Thoracic aorta (tissue), 2 donors: ENCODE data around the gene C2orf15. TPM values are rescaled to one million over a fixed set of nuclear protein-coding genes. Genes with fewer than 3 reads are reported as not detected.

ENCODE experiments used
- ATAC-seq: fragments of 150-250 bp; one replicate; pipeline ENCODE4 v1.8.0; 2017; ENCODE audit warnings: low read depth; ENCODE audit not compliant: insufficient number of reproducible peaks, low FRiP score
- DNase-seq: peaks from one replicate; pipeline ENCODE4 v3.0.0-alpha.2; 2020; ENCODE audit warnings: low spot score
- H3K27ac ChIP-seq, 2 donors: fragments of 200-600 bp; sonication (generic); 1 replicate in 1 of 2; 2 replicates in 1 of 2; pipeline ENCODE4 v1.5.1; 2016; ENCODE audit warnings: mild to moderate bottlenecking in 2 of 2, moderate library complexity in 2 of 2
- H3K27me3 ChIP-seq: fragments of 200-600 bp; sonication (generic); replicated peaks from 2 replicates; pipeline ENCODE4 v1.6.0; 2016; ENCODE audit warnings: mild to moderate bottlenecking; ENCODE audit not compliant: insufficient read depth
- H3K36me3 ChIP-seq: fragments of 200-600 bp; sonication (generic); one replicate; pipeline ENCODE4 v1.5.1; 2016
- H3K4me1 ChIP-seq, 2 donors: fragments of 200-600 bp; sonication (generic); 1 replicate in 1 of 2; 2 replicates in 1 of 2; pipeline versions ENCODE4 v1.5.1 to v1.6.0; 2016; ENCODE audit warnings: low read depth in 2 of 2, mild to moderate bottlenecking in 1 of 2; ENCODE audit not compliant: control insufficient read depth in 1 of 2
- H3K4me3 ChIP-seq: fragments of 200-600 bp; sonication (generic); 2 replicates; pipeline ENCODE4 v1.5.1; 2016; ENCODE audit warnings: mild to moderate bottlenecking
- H3K9me3 ChIP-seq: fragments of 200-600 bp; sonication (generic); 2 replicates; pipeline ENCODE4 v1.5.1; 2016
- total RNA-seq, 2 donors: library from RNA; depleted of rRNA; stranded (reverse); fragments of >200 nt; gene quantifications; one replicate each; pipeline versions ENCODE4 v1.1.0 to v1.2.3, GENCODE V29; 2016
- TF ChIP-seq, protein P1 (sequence below): fragments of 200-600 bp; sonication (generic); IDR thresholded peaks from one replicate; pipeline ENCODE4 v1.5.1; 2019; ENCODE audit warnings: antibody characterized with exemption

C2orf15 gene
- total RNA-seq, 2 donors from 2014 or later, result 4.9 TPM; not detected in 1

DNA sequence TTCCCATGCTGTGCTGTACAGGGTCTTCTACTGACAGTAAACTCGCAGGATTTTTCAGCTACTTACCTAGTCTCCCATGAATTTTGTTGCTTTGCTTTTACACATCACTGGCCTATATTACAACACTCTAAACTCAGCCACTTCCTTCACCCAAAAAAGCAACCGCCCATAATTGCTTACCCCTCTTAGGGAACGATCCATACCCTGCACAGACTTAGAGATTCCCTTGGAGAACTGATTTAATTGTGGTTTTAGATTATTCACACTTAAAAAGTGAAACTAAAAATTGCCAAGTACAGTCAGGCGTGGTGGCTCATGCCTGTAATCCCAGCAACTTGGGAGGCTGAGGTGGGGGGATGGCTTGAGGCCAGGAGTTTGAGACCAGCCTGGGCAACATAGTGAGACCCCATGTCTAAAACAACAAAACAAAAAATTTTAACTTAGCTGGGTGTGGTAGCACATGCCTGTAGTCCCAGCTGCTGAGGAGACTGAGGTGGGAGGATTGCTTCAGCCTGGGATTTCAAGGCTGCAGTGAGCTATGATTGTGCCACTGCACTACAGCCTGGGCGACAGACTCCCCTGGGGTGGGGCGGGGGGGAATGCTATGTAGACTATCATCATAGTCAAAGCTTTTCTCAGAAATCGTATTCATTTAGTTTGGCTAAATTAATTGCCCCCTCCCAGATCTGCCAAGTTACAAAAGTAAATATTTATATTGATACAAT, 58.7 kb downstream of the C2orf15 start:
- ATAC-seq (no peak), DNase-seq (no peak)
- H3K36me3 ChIP-seq, result peaks cover 30% of the 10 kb centered on the region
- no peak overlapping the region for H3K4me3 ChIP-seq
- no peaks in the 10 kb centered on the region for H3K9me3 ChIP-seq
- TF ChIP-seq, protein P1, sequence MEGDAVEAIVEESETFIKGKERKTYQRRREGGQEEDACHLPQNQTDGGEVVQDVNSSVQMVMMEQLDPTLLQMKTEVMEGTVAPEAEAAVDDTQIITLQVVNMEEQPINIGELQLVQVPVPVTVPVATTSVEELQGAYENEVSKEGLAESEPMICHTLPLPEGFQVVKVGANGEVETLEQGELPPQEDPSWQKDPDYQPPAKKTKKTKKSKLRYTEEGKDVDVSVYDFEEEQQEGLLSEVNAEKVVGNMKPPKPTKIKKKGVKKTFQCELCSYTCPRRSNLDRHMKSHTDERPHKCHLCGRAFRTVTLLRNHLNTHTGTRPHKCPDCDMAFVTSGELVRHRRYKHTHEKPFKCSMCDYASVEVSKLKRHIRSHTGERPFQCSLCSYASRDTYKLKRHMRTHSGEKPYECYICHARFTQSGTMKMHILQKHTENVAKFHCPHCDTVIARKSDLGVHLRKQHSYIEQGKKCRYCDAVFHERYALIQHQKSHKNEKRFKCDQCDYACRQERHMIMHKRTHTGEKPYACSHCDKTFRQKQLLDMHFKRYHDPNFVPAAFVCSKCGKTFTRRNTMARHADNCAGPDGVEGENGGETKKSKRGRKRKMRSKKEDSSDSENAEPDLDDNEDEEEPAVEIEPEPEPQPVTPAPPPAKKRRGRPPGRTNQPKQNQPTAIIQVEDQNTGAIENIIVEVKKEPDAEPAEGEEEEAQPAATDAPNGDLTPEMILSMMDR, result no peak
- no peaks in the 10 kb centered on the region for H3K27me3 ChIP-seq
- no peak overlapping the region for H3K27ac ChIP-seq
- no peaks in the 10 kb centered on the region for H3K4me1 ChIP-seq

Other genes starting within 250 kb of the C2orf15 start
- 1 to 10 TPM; 1.9 to 5.9 TPM for gene CRACDL, start 205.5 kb upstream of the C2orf15 start, total RNA-seq
- gene TSGA10, start 13.2 kb downstream of the C2orf15 start, total RNA-seq, result 1 to 10 TPM in 1 of 2 donors, under 1 TPM in 1; 0.68 to 8.8 TPM
- gene LIPT1, start 13.3 kb downstream of the C2orf15 start, total RNA-seq, result 10 to 100 TPM in 1 of 2 donors, 1 to 10 TPM in 1; 9.5 to 13.8 TPM
- gene MITD1, start 39.4 kb downstream of the C2orf15 start, total RNA-seq, result 10 to 100 TPM; 12.0 to 25.9 TPM
- 10 to 100 TPM in 1 of 2 donors, 1 to 10 TPM in 1; 8.9 to 24.5 TPM for gene MRPL30, start 39.5 kb downstream of the C2orf15 start, total RNA-seq
- not detected for gene LYG2, start 114.0 kb downstream of the C2orf15 start, total RNA-seq
- gene LYG1, start 159.5 kb downstream of the C2orf15 start, total RNA-seq, result 1 to 10 TPM in 1 of 2 donors, not detected in 1; 5.8 TPM
- gene TXNDC9, start 194.6 kb downstream of the C2orf15 start, total RNA-seq, result 10 to 100 TPM; 26.7 to 42.0 TPM
- 10 to 100 TPM; 22.7 to 44.1 TPM for gene EIF5B, start 195.7 kb downstream of the C2orf15 start, total RNA-seq